Fibroblast of lung (primary cell): ENCODE measurements around the gene NDUFAF4.

ENCODE experiments used
- CTCF ChIP-seq, 2 donors: IDR thresholded peaks in 1 of 2; conservative IDR thresholded peaks in 1 of 2; 1 replicate in 1 of 2; 2 replicates in 1 of 2; pipeline ENCODE4 v1.5.1; 2011 to 2012; ENCODE audit warnings: low read length in 2 of 2, control low read depth in 1 of 2, inconsistent platforms in 1 of 2, low read depth in 1 of 2, mild to moderate bottlenecking in 1 of 2
- EZH2 ChIP-seq: IDR thresholded peaks from 2 replicates; pipeline ENCODE4 v1.5.1; 2012; ENCODE audit warnings: low read length, control low read depth, mild to moderate bottlenecking; ENCODE audit errors: missing control alignments

DNA sequence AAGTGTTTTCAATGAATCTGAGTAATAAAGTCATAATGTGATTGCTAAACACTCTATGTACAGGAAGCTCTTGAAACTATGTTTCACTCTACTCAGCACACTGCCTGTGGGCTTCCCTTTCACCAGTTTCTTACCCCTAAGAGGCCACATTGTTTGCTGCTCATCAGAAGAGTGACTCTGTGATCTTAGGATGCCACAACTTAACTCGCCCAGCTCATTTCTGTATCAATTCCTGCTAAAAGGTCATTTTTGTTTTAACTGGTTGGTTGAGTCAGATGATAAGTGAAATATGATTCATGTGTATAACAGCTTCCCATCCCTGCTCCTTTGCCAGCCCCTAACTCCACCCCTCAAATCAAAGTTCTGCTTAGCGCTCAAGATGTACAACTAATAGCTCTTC lies 9.8 kb upstream of the NDUFAF4 start:
- TF ChIP-seq CTCF (conservative IDR thresholded peaks at IDR 0.05 in 1 of 2, IDR thresholded peaks at IDR 0.05 in 1 of 2; ENCODE audit: low read depth in 1 of 2, low read length in 2 of 2) (no peak), EZH2 (no peak)
